LNCaP clone FGC (cell line): Measurements from ENCODE around the gene ACOT7.

Experiments
- DNase-seq: peaks from one replicate; pipeline ENCODE4 v3.0.0-alpha.2; 2011; ENCODE audit warnings: low read depth
- H3K4me3 ChIP-seq: 2 replicates; pipeline ENCODE4 v1.5.1; 2011; ENCODE audit warnings: mild to moderate bottlenecking, low read depth, low read length, control low read depth
- TF ChIP-seq, protein P1 (sequence below): IDR thresholded peaks from 2 replicates; pipeline ENCODE4 v1.5.1; 2012; ENCODE audit warnings: mild to moderate bottlenecking; ENCODE audit not compliant: control insufficient read depth, insufficient read depth; ENCODE audit errors: extremely low read depth

Gene ACOT7

DNA sequence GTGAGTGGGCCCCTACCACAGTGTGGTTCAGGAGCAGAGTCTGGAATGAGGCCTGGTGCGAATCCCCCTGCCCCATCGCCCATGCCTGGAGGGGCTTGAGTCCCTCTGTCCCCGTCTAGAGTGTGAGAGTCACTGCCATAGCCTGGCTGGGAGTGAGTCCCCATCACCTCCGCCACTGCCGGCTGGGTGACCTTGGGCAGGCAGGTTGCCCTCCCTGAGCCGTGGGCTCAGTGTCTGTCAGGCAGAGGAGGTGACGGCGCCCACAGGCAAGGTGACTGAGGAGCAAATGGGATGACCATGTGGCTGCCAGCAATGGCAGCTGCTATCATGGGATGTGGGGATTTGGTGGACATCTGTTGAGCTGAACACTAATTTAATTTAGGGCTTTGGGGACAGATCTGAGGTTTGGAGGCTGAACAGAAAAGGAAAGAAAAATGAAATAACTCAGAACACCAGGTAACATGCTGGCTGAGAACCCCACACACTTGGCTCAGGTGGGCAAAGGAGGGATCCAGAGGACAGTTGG, 94.6 kb downstream of the ACOT7 start:
- TF ChIP-seq, protein P1, sequence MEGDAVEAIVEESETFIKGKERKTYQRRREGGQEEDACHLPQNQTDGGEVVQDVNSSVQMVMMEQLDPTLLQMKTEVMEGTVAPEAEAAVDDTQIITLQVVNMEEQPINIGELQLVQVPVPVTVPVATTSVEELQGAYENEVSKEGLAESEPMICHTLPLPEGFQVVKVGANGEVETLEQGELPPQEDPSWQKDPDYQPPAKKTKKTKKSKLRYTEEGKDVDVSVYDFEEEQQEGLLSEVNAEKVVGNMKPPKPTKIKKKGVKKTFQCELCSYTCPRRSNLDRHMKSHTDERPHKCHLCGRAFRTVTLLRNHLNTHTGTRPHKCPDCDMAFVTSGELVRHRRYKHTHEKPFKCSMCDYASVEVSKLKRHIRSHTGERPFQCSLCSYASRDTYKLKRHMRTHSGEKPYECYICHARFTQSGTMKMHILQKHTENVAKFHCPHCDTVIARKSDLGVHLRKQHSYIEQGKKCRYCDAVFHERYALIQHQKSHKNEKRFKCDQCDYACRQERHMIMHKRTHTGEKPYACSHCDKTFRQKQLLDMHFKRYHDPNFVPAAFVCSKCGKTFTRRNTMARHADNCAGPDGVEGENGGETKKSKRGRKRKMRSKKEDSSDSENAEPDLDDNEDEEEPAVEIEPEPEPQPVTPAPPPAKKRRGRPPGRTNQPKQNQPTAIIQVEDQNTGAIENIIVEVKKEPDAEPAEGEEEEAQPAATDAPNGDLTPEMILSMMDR: no peak
- no peak for DNase-seq
- no peak overlapping the region for H3K4me3 ChIP-seq

DNA sequence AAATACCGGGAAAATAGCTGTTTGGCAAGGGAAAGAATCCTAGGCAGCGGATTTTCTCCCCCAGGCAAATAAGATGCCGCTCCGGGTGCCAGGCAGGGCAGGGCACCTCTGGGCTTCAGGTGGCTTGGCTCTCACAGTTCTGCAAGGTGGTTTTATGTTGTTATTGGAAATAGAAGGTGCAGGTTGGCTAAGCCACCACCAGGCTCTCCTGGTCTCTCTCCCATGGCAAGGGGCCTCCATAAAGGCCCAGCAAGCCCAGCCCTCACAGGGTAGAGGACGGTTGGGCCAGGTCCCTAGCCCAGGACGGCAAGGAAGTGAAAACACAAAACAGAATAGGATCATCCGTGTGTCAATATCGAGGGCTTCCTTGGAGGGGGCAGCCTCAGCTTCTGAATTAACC, 95.0 kb downstream of the ACOT7 start:
- TF ChIP-seq, protein P1: no peak
- H3K4me3 ChIP-seq: no peak overlapping the region
- no peak for DNase-seq

- DNase-seq: no peak
- TF ChIP-seq, protein P1: no peak
- H3K4me3 ChIP-seq: no peak overlapping the region
These were observed 97.7 kb downstream of the ACOT7 start for GRCh38 chr1:6295910-6296309.

DNA sequence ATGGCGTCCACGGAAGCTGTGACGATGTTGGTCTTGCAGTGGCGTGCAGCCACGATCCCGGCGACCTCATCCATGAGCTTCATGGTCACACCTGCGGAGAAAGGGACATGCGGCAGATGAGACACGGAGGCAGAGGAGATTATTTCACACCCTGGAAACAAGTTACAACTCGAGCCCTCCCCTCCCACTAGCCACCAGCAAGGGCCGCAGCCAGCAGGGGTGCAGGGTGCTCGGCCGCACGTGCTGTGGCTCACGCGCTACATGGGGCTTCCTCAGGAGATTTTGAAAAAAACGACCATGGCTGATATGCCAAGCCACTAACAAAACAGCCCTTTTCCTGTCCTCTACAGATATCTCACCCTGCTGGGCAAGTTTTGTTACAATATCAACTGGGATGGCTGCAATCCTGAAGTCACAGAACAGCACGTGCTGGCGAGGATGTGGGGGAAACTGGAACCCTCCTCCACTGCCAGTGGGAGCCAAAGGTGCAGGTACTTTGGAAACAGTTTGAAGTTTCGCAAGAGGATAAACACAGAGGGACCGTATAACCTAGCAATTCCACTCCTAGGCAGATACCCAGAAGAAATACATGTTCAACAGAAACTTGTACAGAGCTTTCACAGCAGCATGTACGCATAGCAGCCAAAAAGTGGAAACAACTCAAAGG, 98.5 kb downstream of the ACOT7 start:
- TF ChIP-seq, protein P1: no peak
- no peak overlapping the region for H3K4me3 ChIP-seq
- peak; percentile 28 for DNase-seq

DNA sequence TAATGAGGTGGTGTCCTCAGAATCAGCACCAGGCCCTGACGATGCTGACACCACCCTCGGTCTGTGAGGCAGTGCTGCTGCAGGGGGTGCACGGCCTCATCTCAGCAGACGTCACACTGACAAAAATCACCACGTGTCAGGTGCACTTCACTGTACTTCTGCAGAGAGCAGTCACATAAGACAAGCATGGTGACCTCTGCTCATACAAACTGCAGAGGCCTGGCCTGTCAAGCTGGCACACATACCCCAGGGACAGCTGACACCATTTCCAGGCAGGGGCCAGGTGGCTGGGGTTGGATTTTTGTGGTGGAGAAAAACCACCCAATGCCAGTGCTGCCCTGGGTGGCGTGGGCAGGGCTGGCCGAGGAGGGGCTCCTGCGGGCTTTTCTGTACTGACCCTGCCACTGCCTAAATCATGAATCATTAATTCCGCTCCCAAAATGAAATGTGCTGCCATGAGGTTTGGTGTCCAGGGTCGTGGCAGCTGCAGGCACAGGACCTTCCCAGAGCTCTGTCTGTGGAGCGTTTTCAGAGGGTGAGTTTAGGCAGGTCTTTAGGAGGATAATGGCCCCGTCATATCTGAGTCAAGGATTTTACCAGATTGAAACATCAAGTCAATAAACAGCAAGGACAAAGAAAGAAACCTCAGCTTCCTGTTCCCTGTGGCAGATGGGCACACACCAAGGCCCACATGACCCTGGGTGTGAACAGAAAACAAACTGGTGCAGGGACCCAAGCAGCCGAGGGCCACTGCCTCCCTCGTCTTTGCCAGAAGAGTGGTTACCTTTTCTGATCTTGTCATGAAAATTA, 99.3 kb downstream of the ACOT7 start:
- TF ChIP-seq, protein P1: no peak
- no peak for DNase-seq
- H3K4me3 ChIP-seq: no peak overlapping the region

DNA sequence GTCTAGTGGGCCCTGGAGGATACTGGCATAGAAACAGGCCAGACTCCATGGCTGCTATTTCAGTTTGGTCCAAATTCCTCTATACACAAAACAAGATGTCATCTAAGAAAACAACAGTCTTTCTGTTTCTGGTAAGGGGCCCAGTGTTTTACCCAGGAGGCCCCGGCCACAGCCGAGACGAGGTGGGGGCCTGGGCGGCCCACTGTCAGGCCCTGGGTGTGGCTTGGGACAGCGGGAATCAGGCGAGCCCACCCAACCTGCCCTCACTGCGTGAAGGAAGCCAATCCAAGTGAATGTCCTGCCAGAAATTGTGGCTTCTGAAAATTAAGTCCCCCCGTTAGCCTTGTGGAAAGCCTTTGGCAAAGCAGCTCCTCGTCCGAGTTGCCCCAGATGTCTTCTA, 101.5 kb downstream of the ACOT7 start:
- DNase-seq: no peak
- TF ChIP-seq, protein P1: no peak
- H3K4me3 ChIP-seq: no peak overlapping the region
